Brain microvascular endothelial cell (primary cell): ENCODE results near the gene TRPM2.

ENCODE experiments used
- DNase-seq: peaks from one replicate; pipeline ENCODE4 v3.0.0-alpha.2; 2020
- H3K27ac ChIP-seq: fragments of 250-450 bp; sonication (Bioruptor Pico); 2 replicates; pipeline ENCODE4 v1.5.1; 2020; ENCODE audit warnings: mild to moderate bottlenecking, moderate library complexity
- H3K27me3 ChIP-seq: fragments of 250-450 bp; sonication (Bioruptor Pico); replicated peaks from 2 replicates; pipeline ENCODE4 v1.5.1; 2020; ENCODE audit warnings: mild to moderate bottlenecking
- H3K36me3 ChIP-seq: fragments of 250-450 bp; sonication (Bioruptor Pico); replicated peaks from 2 replicates; pipeline ENCODE4 v1.5.1; 2020; ENCODE audit warnings: mild to moderate bottlenecking
- H3K4me3 ChIP-seq: 2 replicates; pipeline ENCODE4 v1.5.1; 2011; ENCODE audit warnings: low read depth, mild to moderate bottlenecking, control low read depth, low read length, moderate library complexity
- in situ Hi-C: cut with HindIII; loops from 2 replicates; pipeline ENCODE4 v1.10.0; 2017; ENCODE audit warnings: low sequenced_read_pairs, low pct_ligation_motif_present
- TF ChIP-seq, protein P1 (sequence below): IDR thresholded peaks from 2 replicates; pipeline ENCODE4 v1.5.1; 2011; ENCODE audit warnings: low read depth, mild to moderate bottlenecking, moderate library complexity, low read length, control low read depth, inconsistent platforms; ENCODE audit errors: missing control alignments

Gene TRPM2

DNA sequence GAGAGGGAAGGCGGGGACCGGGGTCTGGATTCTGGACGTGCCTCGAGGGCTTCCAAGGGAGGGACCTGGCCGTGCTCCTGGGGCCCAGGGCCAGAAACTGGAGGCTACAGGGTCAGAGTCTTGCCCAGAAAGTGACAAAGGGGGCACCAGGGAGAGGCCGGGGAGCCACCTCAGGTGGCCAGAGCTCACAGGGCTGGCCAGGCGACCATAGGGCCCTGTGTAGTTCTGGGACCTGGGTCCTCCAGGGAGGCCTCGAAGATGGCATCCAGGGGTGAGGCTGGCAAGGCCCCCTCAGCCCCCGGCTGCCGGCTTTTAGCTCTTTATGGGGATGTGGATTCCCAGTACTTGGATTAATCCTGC, 87.6 kb downstream of the TRPM2 start:
- Histone ChIP-seq H3K4me3 (no peak overlapping the region), H3K27me3 (no peaks in the 10 kb centered on the region), H3K36me3 (no peaks in the 10 kb centered on the region), H3K27ac (no peak overlapping the region)
- TF ChIP-seq, protein P1, sequence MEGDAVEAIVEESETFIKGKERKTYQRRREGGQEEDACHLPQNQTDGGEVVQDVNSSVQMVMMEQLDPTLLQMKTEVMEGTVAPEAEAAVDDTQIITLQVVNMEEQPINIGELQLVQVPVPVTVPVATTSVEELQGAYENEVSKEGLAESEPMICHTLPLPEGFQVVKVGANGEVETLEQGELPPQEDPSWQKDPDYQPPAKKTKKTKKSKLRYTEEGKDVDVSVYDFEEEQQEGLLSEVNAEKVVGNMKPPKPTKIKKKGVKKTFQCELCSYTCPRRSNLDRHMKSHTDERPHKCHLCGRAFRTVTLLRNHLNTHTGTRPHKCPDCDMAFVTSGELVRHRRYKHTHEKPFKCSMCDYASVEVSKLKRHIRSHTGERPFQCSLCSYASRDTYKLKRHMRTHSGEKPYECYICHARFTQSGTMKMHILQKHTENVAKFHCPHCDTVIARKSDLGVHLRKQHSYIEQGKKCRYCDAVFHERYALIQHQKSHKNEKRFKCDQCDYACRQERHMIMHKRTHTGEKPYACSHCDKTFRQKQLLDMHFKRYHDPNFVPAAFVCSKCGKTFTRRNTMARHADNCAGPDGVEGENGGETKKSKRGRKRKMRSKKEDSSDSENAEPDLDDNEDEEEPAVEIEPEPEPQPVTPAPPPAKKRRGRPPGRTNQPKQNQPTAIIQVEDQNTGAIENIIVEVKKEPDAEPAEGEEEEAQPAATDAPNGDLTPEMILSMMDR = no peak
- in situ Hi-C loops = no loop called here
- DNase-seq = no peak

DNA sequence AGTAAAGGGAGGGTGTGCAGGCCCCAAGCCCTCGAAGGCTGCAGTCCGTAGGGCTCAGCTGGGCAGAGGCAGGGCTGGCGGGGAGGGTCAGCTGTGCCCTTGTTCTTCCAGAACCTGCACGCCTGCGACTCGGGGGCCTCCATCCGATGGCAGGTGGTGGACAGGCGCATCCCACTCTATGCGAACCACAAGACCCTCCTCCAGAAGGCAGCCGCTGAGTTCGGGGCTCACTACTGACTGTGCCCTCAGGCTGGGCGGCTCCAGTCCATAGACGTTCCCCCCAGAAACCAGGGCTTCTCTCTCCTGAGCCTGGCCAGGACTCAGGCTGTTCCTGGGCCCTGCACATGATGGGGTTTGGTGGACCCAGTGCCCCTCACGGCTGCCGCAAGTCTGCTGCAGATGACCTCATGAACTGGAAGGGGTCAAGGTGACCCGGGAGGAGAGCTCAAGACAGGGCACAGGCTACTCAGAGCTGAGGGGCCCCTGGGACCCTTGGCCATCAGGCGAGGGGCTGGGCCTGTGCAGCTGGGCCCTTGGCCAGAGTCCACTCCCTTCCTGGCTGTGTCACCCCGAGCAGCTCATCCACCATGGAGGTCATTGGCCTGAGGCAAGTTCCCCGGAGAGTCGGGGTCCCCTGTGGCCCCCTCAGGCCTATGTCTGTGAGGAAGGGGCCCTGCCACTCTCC, 88.3 kb downstream of the TRPM2 start:
- in situ Hi-C loops = no loop called here

DNA sequence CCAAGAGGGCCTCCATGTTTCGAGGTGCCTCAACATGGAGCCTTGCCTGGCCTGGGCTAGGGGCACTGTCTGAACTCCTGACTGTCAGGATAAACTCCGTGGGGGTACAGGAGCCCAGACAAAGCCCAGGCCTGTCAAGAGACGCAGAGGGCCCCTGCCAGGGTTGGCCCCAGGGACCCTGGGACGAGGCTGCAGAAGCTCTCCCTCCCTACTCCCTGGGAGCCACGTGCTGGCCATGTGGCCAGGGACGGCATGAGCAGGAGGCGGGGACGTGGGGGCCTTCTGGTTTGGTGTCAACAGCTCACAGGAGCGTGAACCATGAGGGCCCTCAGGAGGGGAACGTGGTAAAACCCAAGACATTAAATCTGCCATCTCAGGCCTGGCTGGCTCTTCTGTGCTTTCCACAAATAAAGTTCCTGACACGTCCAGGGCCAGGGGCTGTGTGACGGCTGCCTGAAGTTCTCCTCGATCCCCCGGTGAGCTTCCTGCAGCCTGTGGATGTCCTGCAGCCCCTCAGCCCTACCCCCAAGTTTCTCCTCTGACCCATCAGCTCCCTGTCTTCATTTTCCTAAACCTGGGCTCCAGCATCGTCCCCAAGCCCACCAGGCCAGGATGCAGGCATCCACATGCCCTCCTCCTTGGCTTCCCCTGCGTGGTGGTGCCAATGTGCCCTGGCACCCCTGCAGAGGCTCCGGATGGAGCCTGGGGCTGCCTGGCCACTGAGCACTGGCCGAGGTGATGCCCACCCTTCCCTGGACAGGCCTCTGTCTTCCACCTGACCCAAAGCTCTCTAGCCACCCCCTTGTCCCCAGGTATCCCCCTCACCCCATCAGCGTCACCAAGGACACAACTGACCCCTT, 89.1 kb downstream of the TRPM2 start:
- H3K4me3 ChIP-seq = no peak overlapping the region
- H3K27ac ChIP-seq = no peak overlapping the region
- TF ChIP-seq, protein P1 = no peak
- no peak for DNase-seq
- H3K27me3 ChIP-seq = no peaks in the 10 kb centered on the region
- in situ Hi-C loops = no loop called here
- H3K36me3 ChIP-seq = no peaks in the 10 kb centered on the region

More for the DNA sequence above, 88.3 kb downstream of the TRPM2 start:
- no peak for DNase-seq
- H3K27ac ChIP-seq = no peak overlapping the region
- TF ChIP-seq, protein P1 = no peak
- no peaks in the 10 kb centered on the region for H3K27me3 ChIP-seq
- H3K4me3 ChIP-seq = no peak overlapping the region
- H3K36me3 ChIP-seq = no peaks in the 10 kb centered on the region

DNA sequence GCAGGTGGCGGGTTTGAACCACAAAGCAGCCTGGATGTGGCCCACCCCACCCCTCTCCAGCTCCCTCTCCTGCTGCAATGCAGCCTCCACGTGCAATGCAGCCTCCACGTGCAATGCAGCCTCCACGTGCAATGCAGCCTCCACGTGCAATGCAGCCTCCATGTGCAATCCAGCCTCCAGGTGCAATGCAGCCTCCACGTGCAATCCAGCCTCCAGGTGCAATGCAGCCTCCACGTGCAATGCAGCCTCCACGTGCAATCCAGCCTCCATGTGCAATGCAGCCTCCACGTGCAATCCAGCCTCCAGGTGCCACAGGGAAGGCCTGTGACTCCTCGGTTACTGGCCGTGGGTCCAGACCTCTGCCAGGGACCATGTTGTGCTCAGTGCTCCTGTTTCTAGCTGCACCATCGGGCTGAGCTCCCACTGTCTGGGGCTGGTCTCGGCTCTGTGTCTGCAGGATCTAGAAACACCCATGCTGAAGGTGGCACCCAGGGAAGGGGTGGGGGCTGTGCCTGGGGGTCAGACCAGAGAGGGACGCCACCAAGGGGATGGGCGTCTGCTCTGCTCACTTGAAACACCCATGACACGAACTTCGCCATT, 90.0 kb downstream of the TRPM2 start:
- H3K36me3 ChIP-seq = no peaks in the 10 kb centered on the region
- in situ Hi-C loops = no loop called here
- H3K27me3 ChIP-seq = peaks cover under 1% of the 10 kb centered on the region
- TF ChIP-seq, protein P1 = no peak
- no peak for DNase-seq
- H3K4me3 ChIP-seq = no peak overlapping the region
- no peak overlapping the region for H3K27ac ChIP-seq

DNA sequence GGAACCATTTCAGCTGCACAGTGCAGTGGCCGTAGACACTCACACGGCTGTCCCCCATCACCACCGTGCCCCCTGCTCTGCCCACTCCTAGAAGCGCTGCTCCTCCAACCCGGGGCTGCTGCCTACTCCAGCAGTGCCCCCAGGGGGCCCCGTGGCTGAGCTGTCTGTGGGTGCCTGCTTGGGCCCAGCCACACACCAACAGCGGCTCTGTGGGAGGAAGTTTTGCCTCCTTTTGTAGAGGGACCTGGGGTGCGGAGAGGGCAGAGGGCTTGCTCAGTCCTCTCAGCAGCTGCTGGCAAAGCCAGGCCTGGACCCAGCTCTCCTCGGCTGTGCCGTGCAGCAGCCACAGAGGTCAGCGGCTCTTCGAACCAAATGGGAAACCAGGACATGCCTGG, 90.5 kb downstream of the TRPM2 start:
- DNase-seq = no peak
- Histone ChIP-seq H3K27ac (no peak overlapping the region), H3K36me3 (no peaks in the 10 kb centered on the region), H3K4me3 (no peak overlapping the region), H3K27me3 (peaks cover 6% of the 10 kb centered on the region)
- TF ChIP-seq, protein P1 = no peak
- in situ Hi-C loops = no loop called here
